ENCODE measurements around the gene CYYR1.

- TF ChIP-seq CTCF (conservative IDR thresholded peaks at IDR 0.05; ENCODE audit: low read depth, low read length) = no peak
- TF ChIP-seq EZH2 (IDR thresholded peaks at IDR 0.05; ENCODE audit: low read length, unreplicated experiment) = no peak
- TF ChIP-seq EZH2phosphoT487 (IDR thresholded peaks at IDR 0.05; ENCODE audit: borderline replicate concordance, low read length) = no peak
Observed at GRCh38 chr21:26469789-26470188, 103.3 kb downstream of the CYYR1 start.
